ENCODE results near the gene PLCH2. TPM values are rescaled to one million over a fixed set of nuclear protein-coding genes. Genes with fewer than 3 reads are reported as not detected.

Gene PLCH2
- total RNA-seq, 2 experiments from 2014 or later, result 2.9 to 6.0 TPM

DNA sequence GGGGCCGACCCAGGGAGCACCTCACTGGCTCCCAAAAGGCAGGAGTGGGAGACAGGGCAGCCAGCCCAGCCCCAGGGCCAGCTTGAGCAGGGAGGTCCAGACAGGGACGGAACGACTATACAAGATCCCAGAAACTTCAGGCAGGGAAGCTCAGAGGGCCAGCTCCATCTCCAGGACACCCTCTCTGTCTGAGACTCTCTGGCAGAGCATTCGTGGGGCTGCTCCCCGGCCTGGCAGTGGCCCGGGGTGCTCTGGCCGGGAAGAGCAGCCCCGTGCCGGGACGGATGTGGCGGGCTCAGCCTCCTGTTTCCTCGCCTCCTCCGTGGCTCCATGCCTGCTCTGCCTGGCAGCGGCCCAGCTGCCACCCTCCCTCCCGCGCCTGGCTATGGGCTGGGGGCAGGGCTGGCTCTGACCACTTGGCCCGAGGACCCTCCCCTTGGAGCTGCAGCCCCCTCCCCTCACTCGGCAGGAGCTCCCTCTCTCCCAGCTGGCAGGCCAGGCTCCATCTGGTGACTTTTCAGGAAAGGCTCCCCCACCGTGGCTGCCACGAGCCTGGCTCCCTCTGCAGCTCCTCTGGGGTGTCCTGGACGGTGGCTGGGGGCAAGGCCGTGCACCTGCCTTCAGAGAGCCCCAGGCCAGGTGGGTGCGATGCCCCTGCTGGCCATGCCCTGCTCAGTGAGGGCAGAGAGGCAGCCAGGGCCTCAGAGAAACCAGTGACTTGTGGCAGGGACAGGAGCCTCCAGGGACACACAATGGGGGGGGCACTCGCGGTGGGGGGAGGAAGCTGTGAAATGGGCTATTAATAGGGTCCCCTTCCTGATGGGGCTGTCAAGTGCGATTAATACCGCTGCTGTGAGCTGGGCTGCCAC, 5.6 kb upstream of the PLCH2 start:
- Mint-ChIP-seq H3K27ac (no peak overlapping the region), H3K36me3 (ENCODE audit: low read depth) (no peaks in the 10 kb centered on the region), H3K4me3 (no peak overlapping the region), H3K9me3 (no peaks in the 10 kb centered on the region), H3K4me1 (ENCODE audit: low read depth) (no peaks in the 10 kb centered on the region), H3K27me3 (no peaks in the 10 kb centered on the region)
- DNase-seq (no peak), ATAC-seq (no peak)
- intact Hi-C loops (cut with micrococcal nuclease), result no loop called here
- TF ChIP-seq, protein P1, sequence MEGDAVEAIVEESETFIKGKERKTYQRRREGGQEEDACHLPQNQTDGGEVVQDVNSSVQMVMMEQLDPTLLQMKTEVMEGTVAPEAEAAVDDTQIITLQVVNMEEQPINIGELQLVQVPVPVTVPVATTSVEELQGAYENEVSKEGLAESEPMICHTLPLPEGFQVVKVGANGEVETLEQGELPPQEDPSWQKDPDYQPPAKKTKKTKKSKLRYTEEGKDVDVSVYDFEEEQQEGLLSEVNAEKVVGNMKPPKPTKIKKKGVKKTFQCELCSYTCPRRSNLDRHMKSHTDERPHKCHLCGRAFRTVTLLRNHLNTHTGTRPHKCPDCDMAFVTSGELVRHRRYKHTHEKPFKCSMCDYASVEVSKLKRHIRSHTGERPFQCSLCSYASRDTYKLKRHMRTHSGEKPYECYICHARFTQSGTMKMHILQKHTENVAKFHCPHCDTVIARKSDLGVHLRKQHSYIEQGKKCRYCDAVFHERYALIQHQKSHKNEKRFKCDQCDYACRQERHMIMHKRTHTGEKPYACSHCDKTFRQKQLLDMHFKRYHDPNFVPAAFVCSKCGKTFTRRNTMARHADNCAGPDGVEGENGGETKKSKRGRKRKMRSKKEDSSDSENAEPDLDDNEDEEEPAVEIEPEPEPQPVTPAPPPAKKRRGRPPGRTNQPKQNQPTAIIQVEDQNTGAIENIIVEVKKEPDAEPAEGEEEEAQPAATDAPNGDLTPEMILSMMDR (IDR thresholded peaks at IDR 0.05), result no peak
- ChIA-PET POLR2A (no interaction called here), CTCF (no interaction called here)

DNA sequence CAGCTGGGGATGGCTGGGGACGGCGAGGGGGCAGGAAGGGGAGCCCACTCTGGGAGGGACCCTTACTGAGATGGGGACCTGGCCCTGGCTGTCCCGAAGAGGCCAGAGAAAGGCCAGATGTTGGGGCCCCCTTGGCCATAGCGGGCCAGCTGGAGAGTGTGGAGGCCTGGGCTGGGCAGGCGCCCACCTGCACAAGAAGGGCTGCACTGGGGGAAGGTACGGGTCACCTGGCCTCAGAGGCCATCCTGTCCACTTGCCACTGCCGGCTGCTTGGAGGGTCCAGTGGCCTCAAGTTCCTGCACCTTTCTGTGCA, 5.0 kb upstream of the PLCH2 start:
- intact Hi-C loops (cut with micrococcal nuclease), result no loop called here
- H3K9me3 Mint-ChIP-seq, result no peaks in the 10 kb centered on the region
- no peak for ATAC-seq
- no peak overlapping the region for H3K4me3 Mint-ChIP-seq
- H3K27ac Mint-ChIP-seq, result no peak overlapping the region
- H3K4me1 Mint-ChIP-seq (ENCODE audit: low read depth), result no peaks in the 10 kb centered on the region
- no peaks in the 10 kb centered on the region for H3K27me3 Mint-ChIP-seq
- no peaks in the 10 kb centered on the region for H3K36me3 Mint-ChIP-seq (ENCODE audit: low read depth)
- CTCF ChIA-PET, result no interaction called here
- no peak for DNase-seq
- POLR2A ChIA-PET, result no interaction called here
- TF ChIP-seq, protein P1 (IDR thresholded peaks at IDR 0.05), result no peak

DNA sequence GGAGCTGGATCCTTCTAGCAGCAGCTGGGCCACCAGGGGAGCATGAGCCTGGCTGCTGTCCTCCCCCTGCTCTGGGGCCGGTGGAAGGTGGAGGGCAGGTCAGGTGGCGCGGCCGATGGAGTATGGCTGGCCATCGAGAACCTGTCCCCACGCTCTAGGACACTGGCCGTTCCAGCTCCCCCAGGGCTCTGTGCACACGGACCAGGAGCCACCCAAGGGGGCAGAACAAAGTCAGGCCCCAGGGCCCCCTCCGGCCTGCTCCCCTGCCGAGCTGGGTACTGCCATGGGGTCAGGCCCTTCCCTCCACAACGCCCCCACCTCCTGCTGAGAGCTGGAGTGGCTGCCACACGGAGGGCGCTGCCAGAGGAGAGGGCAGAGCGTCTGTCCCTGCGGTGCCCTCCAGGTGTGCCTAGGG, 4.5 kb upstream of the PLCH2 start:
- DNase-seq (no peak), ATAC-seq (no peak)
- H3K4me3 Mint-ChIP-seq, result no peak overlapping the region
- TF ChIP-seq, protein P1 (IDR thresholded peaks at IDR 0.05), result no peak
- POLR2A ChIA-PET, result no interaction called here
- intact Hi-C loops (cut with micrococcal nuclease), result no loop called here
- no peaks in the 10 kb centered on the region for H3K9me3 Mint-ChIP-seq
- H3K36me3 Mint-ChIP-seq (ENCODE audit: low read depth), result no peaks in the 10 kb centered on the region
- H3K27ac Mint-ChIP-seq, result no peak overlapping the region
- H3K27me3 Mint-ChIP-seq, result no peaks in the 10 kb centered on the region
- H3K4me1 Mint-ChIP-seq (ENCODE audit: low read depth), result no peaks in the 10 kb centered on the region
- CTCF ChIA-PET, result no interaction called here

DNA sequence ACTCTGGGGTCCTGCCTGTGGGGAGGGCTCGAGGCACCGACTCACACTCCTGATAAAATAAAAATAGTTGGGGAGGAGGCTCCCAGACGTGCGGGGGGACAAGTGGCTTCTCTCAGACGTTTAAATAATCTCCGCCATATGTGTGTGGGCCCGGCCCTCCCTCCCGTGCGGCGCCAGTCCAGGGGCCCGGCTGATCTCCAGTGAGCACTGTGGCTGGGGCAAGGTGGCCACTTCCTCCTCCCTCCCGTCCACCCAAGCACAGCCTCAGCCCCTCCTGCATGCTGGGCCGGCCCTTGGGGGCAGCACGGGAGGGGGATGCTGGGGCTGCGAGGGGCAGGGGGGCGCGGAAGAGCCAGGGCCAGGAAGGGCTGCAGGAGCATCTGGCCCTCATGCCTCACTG, 4.0 kb upstream of the PLCH2 start:
- H3K9me3 Mint-ChIP-seq, result no peaks in the 10 kb centered on the region
- CTCF ChIA-PET, result no interaction called here
- no peaks in the 10 kb centered on the region for H3K36me3 Mint-ChIP-seq (ENCODE audit: low read depth)
- H3K27ac Mint-ChIP-seq, result no peak overlapping the region
- no peaks in the 10 kb centered on the region for H3K4me1 Mint-ChIP-seq (ENCODE audit: low read depth)
- intact Hi-C loops (cut with micrococcal nuclease), result no loop called here
- H3K4me3 Mint-ChIP-seq, result no peak overlapping the region
- DNase-seq, result no peak
- no peaks in the 10 kb centered on the region for H3K27me3 Mint-ChIP-seq
- POLR2A ChIA-PET, result no interaction called here
- TF ChIP-seq, protein P1 (IDR thresholded peaks at IDR 0.05), result no peak
- ATAC-seq, result no peak

DNA sequence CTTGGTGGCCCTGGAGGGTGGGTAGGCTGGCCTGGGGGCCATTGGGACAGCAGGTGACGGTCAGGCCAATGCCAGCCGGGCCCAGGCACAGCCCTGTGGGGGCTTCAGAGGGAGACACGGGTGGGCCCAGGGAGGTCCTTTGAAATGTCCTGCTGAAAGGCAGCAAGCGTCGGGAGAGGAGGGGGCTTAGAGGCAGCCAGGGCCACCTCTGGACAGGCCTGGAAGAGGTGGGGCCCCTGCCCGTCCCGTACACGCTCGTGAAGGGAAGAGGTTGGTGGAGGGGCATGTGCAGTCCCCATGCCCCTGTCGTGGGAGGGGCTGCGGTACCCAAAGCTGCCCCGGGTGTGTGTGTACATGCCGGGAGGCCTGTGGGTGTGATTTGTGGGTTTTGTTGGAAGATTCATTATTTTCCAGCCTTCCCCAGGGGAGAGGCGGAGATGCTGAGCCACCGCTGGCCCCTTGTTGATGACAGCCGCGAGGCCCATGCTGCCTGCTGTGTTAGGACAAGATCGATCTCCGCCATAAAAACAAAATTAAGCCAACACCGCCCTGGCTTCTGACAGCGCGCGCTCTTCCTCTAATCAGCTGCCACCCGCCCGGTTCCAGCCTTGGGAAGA, 3.4 kb upstream of the PLCH2 start:
- no peaks in the 10 kb centered on the region for H3K9me3 Mint-ChIP-seq
- TF ChIP-seq, protein P1 (IDR thresholded peaks at IDR 0.05), result no peak
- intact Hi-C loops (cut with micrococcal nuclease), result no loop called here

More for the DNA sequence above, 3.4 kb upstream of the PLCH2 start:
- ATAC-seq (no peak), DNase-seq (no peak)
- Mint-ChIP-seq H3K27me3 (no peaks in the 10 kb centered on the region), H3K4me1 (ENCODE audit: low read depth) (no peaks in the 10 kb centered on the region), H3K4me3 (no peak overlapping the region), H3K36me3 (ENCODE audit: low read depth) (no peaks in the 10 kb centered on the region), H3K27ac (no peak overlapping the region)
- ChIA-PET POLR2A (no interaction called here), CTCF (no interaction called here)
